GM12891 (cell line): ENCODE data around the gene SEPTIN12.

Experiments
- PAX5 ChIP-seq: IDR thresholded peaks from 2 replicates; pipeline ENCODE4 v1.6.1; 2011; ENCODE audit warnings: low read length, moderate library complexity, mild to moderate bottlenecking; ENCODE audit not compliant: insufficient read depth, severe bottlenecking
- POLR2A ChIP-seq: IDR thresholded peaks from 2 replicates; pipeline ENCODE4 v1.6.1; 2011; ENCODE audit warnings: low read depth, low read length, control low read depth
- POLR2AphosphoS5 ChIP-seq: IDR thresholded peaks from 2 replicates; pipeline ENCODE4 v1.6.1; 2011; ENCODE audit warnings: low read depth, low read length, control low read depth
- POU2F2 ChIP-seq: IDR thresholded peaks from 2 replicates; pipeline ENCODE4 v1.6.1; 2011; ENCODE audit warnings: low read depth, mild to moderate bottlenecking, control low read depth, low read length, moderate library complexity
- SPI1 ChIP-seq: IDR thresholded peaks from 2 replicates; pipeline ENCODE4 v1.6.1; 2011; ENCODE audit warnings: low read depth, low read length, control low read depth
- TAF1 ChIP-seq: IDR thresholded peaks from 2 replicates; pipeline ENCODE4 v1.6.1; 2011; ENCODE audit warnings: low read depth, low read length, control low read depth

DNA sequence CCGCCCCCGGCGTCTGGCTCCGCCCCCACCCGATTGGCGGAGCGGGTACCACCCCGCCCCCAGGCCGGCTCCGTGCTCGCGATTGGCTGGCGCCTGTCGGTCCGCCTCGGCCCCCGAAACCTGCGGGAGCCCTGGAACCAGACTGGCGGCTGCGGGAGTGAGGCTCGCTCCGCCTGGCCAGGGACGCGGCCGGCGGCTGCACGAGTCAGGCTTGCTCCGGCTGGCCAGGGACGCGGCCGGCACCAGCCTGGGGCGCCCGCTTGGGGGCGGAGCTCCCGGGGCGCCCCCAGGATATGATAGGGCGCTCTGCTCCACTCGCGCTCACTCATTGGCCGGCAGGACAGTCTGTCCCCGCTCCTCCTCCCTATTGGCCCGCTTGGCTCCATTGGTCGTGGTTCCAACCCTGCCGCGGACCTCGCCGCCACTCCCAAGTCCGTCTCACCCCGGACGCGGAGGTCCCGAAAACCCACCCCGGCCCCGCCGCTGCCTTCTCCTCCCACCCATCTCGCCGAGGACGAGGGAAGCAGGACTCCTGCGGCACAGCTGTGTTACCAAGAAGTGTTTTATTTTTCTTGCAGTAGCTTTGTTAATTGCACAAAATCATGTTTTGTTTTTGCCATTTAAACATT lies 14.6 kb upstream of the SEPTIN12 start:
- TF ChIP-seq POLR2A (no peak), TAF1 (no peak), SPI1 (no peak), POLR2AphosphoS5 (no peak), PAX5 (no peak), POU2F2 (no peak)
